Lung (tissue), 13 donors: ENCODE measurements around the gene GPATCH1. TPM values are rescaled to one million over a fixed set of nuclear protein-coding genes. Genes with fewer than 3 reads are reported as not detected.

Experiments used
- ATAC-seq: fragments of 200-7000 bp; cut with Tn5 transposase; one replicate; pipeline ENCODE4 v1.9.1; 2020; ENCODE audit warnings: moderate number of reproducible peaks; ENCODE audit not compliant: insufficient read depth, low FRiP score
- DNase-seq, 3 donors: peaks; one replicate each; pipeline ENCODE4 v3.0.0-alpha.2; 2013 to 2017
- H3K27ac ChIP-seq, 2 donors: one replicate each; pipeline ENCODE4 v1.5.1; 2013; ENCODE audit warnings: mild to moderate bottlenecking in 2 of 2, moderate library complexity in 2 of 2, control low read depth in 1 of 2, inconsistent platforms in 1 of 2, low read depth in 1 of 2, low read length in 1 of 2
- H3K27me3 ChIP-seq, 3 donors: one replicate each; pipeline ENCODE4 v1.5.1; 2013; ENCODE audit warnings: low read length in 2 of 3; ENCODE audit not compliant: control insufficient read depth in 3 of 3, insufficient read depth in 3 of 3
- H3K36me3 ChIP-seq, 4 donors: one replicate each; pipeline ENCODE4 v1.5.1; 2013; ENCODE audit warnings: low read length in 4 of 4, mild to moderate bottlenecking in 1 of 4, moderate library complexity in 1 of 4; ENCODE audit not compliant: control insufficient read depth in 4 of 4, insufficient read depth in 4 of 4
- H3K4me1 ChIP-seq, 5 donors: one replicate each; pipeline ENCODE4 v1.5.1; 2013; ENCODE audit warnings: low read length in 5 of 5, mild to moderate bottlenecking in 2 of 5, moderate library complexity in 1 of 5; ENCODE audit not compliant: control insufficient read depth in 5 of 5, insufficient read depth in 5 of 5
- H3K4me3 ChIP-seq: one replicate; pipeline ENCODE4 v1.5.1; 2013; ENCODE audit warnings: mild to moderate bottlenecking, control low read depth, moderate library complexity
- H3K9ac ChIP-seq, 2 donors: one replicate each; pipeline ENCODE4 v1.5.1; 2013; ENCODE audit warnings: low read length in 2 of 2, control low read depth in 1 of 2; ENCODE audit not compliant: insufficient read depth in 1 of 2
- H3K9me3 ChIP-seq, 4 donors: one replicate each; pipeline ENCODE4 v1.5.1; 2013; ENCODE audit warnings: low read length in 3 of 4, mild to moderate bottlenecking in 1 of 4, moderate library complexity in 1 of 4; ENCODE audit not compliant: control insufficient read depth in 4 of 4, insufficient read depth in 3 of 4
- WGBS, 2 donors: extraction: QIAGEN DNeasy Blood & Tissue Kit; methylation state at CpG; one replicate each; pipeline ENCODE4 v1.1.7; 2013; 5-methylcytosine and 5-hydroxymethylcytosine counted together
- polyA plus RNA-seq, 2 donors: library from polyadenylated mRNA; stranded (reverse); fragments of 200-250 nt; gene quantifications; one replicate each; pipeline ENCODE4 v1.2.1, GENCODE V29; 2013
- small RNA-seq: library from RNA; depleted of rRNA; stranded (forward); fragments of <200 nt; gene quantifications from one replicate; pipeline ENCODE3, GENCODE V24; 2014; ENCODE audit warnings: low replicate concordance
- total RNA-seq, 2 donors: library from RNA; depleted of rRNA in 1 of 2; stranded (reverse); fragments of >200 nt in 1 of 2; gene quantifications; one replicate each; pipeline ENCODE4 v1.2.1, GENCODE V29; 2014 to 2021
- TF ChIP-seq, protein P1 (sequence below): IDR thresholded peaks from 2 replicates; pipeline ENCODE4 v1.5.1; 2012; ENCODE audit warnings: mild to moderate bottlenecking; ENCODE audit errors: control extremely low read depth, extremely low read depth
- donor health status: control.
- donor health status: control.
- donor health status: Bipolar disorder and iron deficiency.
- donor health status: healthy.
- donor health status: DM: yes; HTN: yes; CAD: no.

Gene GPATCH1
- total and polyA plus RNA-seq, 4 donors: 3.8 to 12.3 (median 6.0) TPM

DNA sequence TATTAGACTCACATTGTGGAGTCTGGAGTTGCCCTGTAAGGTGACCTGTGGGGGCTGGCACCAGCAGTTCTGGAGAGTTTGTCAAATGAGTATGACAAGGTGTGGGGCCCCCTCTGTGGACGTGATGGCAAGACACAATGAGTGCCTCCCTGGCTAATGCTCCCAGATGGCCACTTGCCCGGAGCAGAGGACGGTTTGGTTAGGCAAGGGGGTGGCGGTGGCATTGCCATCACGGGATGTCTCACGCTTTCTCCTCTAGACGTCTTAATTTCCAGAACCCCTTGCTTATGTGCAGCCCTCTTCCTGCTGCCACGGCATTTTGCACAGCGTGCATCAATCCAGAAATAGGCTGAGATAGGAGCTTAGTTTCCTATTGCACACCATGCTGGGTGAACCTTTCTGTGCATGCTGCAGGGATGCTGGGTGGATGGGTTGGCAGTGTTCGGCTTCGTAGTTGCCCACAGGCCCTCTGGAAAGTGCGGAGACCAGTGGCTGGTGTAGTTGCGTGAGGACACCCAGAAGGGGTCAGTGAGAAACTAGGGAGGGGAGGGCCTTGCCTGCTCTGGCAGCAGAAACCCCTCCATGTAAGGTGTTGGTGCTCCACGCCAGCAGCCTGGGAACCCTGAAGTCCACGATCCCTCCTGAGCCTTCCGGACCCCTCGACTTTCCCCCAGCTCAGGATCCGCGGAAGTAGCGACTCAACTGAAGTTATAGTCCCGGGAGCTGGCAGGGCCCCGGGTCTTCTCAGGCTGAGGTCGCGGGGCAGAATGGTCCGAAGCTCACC is 95.1 kb downstream of the GPATCH1 start:
- TF ChIP-seq, protein P1, sequence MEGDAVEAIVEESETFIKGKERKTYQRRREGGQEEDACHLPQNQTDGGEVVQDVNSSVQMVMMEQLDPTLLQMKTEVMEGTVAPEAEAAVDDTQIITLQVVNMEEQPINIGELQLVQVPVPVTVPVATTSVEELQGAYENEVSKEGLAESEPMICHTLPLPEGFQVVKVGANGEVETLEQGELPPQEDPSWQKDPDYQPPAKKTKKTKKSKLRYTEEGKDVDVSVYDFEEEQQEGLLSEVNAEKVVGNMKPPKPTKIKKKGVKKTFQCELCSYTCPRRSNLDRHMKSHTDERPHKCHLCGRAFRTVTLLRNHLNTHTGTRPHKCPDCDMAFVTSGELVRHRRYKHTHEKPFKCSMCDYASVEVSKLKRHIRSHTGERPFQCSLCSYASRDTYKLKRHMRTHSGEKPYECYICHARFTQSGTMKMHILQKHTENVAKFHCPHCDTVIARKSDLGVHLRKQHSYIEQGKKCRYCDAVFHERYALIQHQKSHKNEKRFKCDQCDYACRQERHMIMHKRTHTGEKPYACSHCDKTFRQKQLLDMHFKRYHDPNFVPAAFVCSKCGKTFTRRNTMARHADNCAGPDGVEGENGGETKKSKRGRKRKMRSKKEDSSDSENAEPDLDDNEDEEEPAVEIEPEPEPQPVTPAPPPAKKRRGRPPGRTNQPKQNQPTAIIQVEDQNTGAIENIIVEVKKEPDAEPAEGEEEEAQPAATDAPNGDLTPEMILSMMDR: no peak
- no peaks in the 10 kb centered on the region for H3K27me3 ChIP-seq
- H3K9me3 ChIP-seq: no peaks in the 10 kb centered on the region
- peak; percentile 22 for ATAC-seq
- peak overlapping the region; percentile 98 for H3K27ac ChIP-seq
- H3K4me3 ChIP-seq: peak overlapping the region; percentile 64
- no peaks in the 10 kb centered on the region for H3K36me3 ChIP-seq
- 12 to 13% methylated on average over 21 to 25 of the region's 25 CpGs for WGBS, 2 donors
- peak overlapping the region; percentile 16 to 51 for H3K9ac ChIP-seq
- peak in 1 of 3 donors; percentile 46 for DNase-seq
- H3K4me1 ChIP-seq: peaks cover 0 to 15% (median 5%) of the 10 kb centered on the region in 5 donors

DNA sequence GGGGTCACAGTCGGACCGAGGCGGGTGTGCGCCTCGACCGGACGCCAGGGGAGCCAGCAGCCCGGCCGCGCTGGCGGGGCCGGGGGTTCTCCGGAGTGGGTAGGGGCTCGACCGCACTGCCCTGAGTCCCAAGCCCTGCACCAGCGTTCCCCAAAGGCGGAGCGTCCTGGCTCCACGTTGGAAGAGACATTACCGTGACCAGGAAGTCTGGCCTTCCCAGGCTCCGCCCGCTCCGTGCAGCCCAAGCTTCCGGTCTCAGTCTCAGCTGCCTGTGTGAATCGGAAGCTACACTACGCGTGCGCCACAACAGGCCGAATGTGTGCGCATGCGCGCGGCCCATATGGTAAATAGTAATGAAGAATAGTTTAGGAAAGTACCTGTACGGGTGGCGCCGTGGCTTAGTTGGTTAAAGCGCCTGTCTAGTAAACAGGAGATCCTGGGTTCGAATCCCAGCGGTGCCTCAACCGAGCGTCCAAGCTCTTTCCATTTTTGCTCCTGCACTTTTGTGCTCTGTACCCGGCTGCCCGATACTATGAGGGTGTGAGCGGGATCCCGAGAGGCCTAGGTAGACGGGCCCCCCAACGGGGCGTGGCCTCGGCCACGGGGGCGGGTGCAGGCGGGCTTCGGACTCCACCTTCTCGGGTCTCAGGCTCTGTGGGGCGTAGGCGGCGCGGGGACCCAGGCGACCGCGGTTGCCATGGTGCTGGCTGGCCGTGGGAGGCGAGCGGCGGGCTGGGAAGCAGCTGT is 95.9 kb downstream of the GPATCH1 start:
- Histone ChIP-seq H3K9ac (peak overlapping the region in 1 of 2 donors; percentile 51), H3K27ac (peak overlapping the region; percentile 98), H3K4me3 (peak overlapping the region; percentile 64), H3K4me1 (peaks cover 0 to 15% (median 5%) of the 10 kb centered on the region in 5 donors), H3K9me3 (no peaks in the 10 kb centered on the region), H3K36me3 (no peaks in the 10 kb centered on the region), H3K27me3 (no peaks in the 10 kb centered on the region)
- DNase-seq (peak; percentile 99), ATAC-seq (peak; percentile 95)
- TF ChIP-seq, protein P1: no peak
- 0% methylated on average over 56 to 65 of the region's 65 CpGs for WGBS, 2 donors

DNA sequence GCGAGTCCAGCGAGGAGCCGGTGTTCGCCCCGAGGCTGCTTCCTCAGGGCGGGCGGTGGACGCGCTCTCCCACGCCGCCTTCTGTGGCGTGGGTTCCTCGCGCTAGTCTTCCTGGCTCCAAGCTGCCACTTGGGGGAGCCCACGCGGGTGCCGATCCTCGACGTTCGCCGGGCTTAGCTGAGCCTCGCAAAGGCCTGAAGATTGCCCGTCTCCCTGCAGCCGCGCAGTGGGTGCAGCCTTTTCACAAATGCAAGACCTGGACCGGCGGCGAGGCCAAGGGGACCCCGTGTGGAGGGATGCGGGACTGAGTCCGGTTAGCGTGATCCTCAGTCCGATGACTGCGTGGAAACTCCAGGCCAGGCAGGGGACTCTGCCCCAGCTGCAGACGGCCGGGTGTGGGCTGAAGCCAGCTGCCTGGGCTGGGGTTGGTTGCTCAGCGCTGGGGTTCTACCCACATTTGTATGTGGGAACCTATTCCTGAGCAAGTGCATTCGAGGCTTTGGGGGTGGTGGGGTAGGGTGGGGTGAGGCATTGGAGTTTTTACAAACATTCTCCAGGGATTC is 96.5 kb downstream of the GPATCH1 start:
- ATAC-seq: no peak

More for the DNA sequence above, 96.5 kb downstream of the GPATCH1 start:
- Histone ChIP-seq H3K4me3 (peak overlapping the region; percentile 41), H3K9me3 (no peaks in the 10 kb centered on the region), H3K4me1 (peaks cover 0 to 15% (median 5%) of the 10 kb centered on the region in 5 donors), H3K27ac (peak overlapping the region; percentile 66 to 91), H3K27me3 (no peaks in the 10 kb centered on the region), H3K9ac (peak overlapping the region in 1 of 2 donors; percentile 11), H3K36me3 (no peaks in the 10 kb centered on the region)
- DNase-seq: peak in 2 of 3 donors; percentile 73 to 79
- WGBS, 2 donors: 0% methylated on average over 32 to 38 of the region's 38 CpGs
- TF ChIP-seq, protein P1: peak; percentile 20

Small RNA genes lying within 50 kb of the gene (small RNA-seq; reads per million reads assigned to genes)
- not detected for gene AC008521.1
- not detected for gene AC008521.2

Other genes starting within 250 kb of the GPATCH1 start
- gene SLC7A9, start 211.4 kb upstream of the GPATCH1 start, total RNA-seq: under 1 TPM; 0.21 to 0.37 TPM
- under 1 TPM; 0.06 to 0.35 TPM for gene SLC7A9, start 211.4 kb upstream of the GPATCH1 start, polyA plus RNA-seq
- gene CEP89, start 109.2 kb upstream of the GPATCH1 start, total RNA-seq: 10 to 100 TPM; 16.7 to 18.7 TPM
- gene CEP89, start 109.2 kb upstream of the GPATCH1 start, polyA plus RNA-seq: 10 to 100 TPM in 1 of 2 donors, 1 to 10 TPM in 1; 8.7 to 11.2 TPM
- gene FAAP24, start 108.9 kb upstream of the GPATCH1 start, total RNA-seq: 1 to 10 TPM; 1.2 to 2.3 TPM
- 1 to 10 TPM in 1 of 2 donors, under 1 TPM in 1; 0.59 to 1.8 TPM for gene FAAP24, start 108.9 kb upstream of the GPATCH1 start, polyA plus RNA-seq
- gene RHPN2, start 16.3 kb upstream of the GPATCH1 start, total RNA-seq: 10 to 100 TPM; 15.7 to 17.5 TPM
- 1 to 10 TPM; 4.0 to 7.3 TPM for gene RHPN2, start 16.3 kb upstream of the GPATCH1 start, polyA plus RNA-seq
- gene WDR88, start 50.9 kb downstream of the GPATCH1 start, total RNA-seq: not detected
- gene WDR88, start 50.9 kb downstream of the GPATCH1 start, polyA plus RNA-seq: not detected
- 10 to 100 TPM; 16.4 to 18.2 TPM for gene LRP3, start 113.1 kb downstream of the GPATCH1 start, total RNA-seq
- 10 to 100 TPM; 10.6 to 12.9 TPM for gene LRP3, start 113.1 kb downstream of the GPATCH1 start, polyA plus RNA-seq
- gene SLC7A10, start 144.7 kb downstream of the GPATCH1 start, total RNA-seq: under 1 TPM; 0.21 to 0.71 TPM
- under 1 TPM; 0.02 to 0.10 TPM for gene SLC7A10, start 144.7 kb downstream of the GPATCH1 start, polyA plus RNA-seq
- 10 to 100 TPM; 51.3 to 71.0 TPM for gene CEBPA, start 221.4 kb downstream of the GPATCH1 start, total RNA-seq
- 10 to 100 TPM; 20.4 to 93.8 TPM for gene CEBPA, start 221.4 kb downstream of the GPATCH1 start, polyA plus RNA-seq